ENCODE results near the gene RFT1.

RFT1 gene

DNA sequence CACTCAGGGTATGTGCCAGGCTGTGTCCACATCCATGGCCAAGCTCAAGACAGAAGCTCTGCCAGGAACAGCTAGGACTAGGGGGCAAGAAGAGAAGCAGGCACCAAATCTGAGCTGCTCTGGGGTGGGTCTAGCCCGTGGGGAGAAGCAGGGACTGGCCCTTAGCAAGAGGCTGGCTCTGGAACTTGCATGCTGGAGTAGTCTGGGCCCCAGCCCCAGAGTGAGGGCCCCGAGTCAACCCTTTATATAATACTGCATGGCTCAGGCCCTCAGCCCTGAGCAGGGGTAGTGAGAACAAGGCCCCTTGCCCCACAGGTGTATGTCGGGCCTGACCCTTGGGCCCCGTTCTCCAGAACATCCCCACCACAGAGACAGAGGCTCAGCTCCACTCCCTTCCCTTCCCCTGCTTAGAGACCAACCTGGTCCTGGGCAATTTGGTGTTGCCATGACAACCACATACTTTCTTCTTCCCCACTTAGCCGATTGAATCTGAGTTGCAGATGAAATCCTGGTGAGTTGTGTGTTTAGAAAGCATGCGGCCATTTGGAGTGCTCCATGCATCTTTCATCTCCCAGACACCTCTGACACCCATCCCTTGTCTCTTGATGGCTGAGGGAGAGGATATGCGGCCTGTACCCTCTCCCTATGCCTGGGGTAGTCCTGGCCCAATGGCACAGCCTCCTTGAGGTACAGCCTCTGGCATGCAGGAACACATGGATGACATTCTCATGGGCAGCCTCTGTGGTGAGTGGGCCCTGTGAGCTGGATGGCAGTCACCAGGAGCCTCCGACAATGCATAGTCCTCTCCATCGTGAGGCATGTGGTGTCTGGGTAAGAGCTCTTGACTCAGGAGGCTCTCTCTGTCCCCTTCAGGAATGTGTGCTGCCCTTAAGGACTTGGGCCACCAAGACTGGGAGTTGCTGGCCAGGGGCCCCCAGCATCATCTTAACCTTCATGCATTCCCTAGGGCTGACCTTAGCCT is 55.2 kb downstream of the RFT1 start:
- TF ChIP-seq, protein P1, sequence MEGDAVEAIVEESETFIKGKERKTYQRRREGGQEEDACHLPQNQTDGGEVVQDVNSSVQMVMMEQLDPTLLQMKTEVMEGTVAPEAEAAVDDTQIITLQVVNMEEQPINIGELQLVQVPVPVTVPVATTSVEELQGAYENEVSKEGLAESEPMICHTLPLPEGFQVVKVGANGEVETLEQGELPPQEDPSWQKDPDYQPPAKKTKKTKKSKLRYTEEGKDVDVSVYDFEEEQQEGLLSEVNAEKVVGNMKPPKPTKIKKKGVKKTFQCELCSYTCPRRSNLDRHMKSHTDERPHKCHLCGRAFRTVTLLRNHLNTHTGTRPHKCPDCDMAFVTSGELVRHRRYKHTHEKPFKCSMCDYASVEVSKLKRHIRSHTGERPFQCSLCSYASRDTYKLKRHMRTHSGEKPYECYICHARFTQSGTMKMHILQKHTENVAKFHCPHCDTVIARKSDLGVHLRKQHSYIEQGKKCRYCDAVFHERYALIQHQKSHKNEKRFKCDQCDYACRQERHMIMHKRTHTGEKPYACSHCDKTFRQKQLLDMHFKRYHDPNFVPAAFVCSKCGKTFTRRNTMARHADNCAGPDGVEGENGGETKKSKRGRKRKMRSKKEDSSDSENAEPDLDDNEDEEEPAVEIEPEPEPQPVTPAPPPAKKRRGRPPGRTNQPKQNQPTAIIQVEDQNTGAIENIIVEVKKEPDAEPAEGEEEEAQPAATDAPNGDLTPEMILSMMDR (IDR thresholded peaks at IDR 0.05; ENCODE audit: insufficient read depth, low read length, missing control alignments): no peak
- no peak overlapping the region for H3K4me3 ChIP-seq (ENCODE audit: low read depth, low read length)
- DNase-seq (ENCODE audit: low read depth, low spot score): no peak
- CTCF ChIA-PET: interaction anchor here (0.7 to 2.4 kb wide), 7 partner anchors 9 to 333 kb away, joined by 3 to 11 read pairs (median 3); no protein-coding TSS in a partner anchor
- POLR2A ChIA-PET: no interaction called here

DNA sequence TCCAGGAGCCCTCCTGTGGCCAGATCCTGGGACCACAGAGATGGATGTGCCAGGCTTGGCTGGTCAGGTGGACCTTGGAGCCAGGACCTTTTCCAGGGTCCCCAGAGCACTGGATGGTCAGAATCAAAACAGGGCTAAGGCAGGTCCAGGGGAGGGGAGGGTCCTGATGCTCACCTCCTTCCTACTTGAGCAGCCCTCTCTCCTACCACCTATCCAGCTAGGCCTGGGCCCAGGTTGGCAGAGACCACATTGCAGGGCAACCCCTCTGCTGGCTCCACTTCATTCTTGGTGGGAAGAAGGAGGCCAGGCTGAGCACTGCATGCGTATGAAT is 55.9 kb downstream of the RFT1 start:
- ChIA-PET CTCF (interaction anchor here (0.7 to 2.4 kb wide), 6 partner anchors 9 to 333 kb away, joined by 3 to 11 read pairs (median 3); no protein-coding TSS in a partner anchor), POLR2A (no interaction called here)
- TF ChIP-seq, protein P1 (IDR thresholded peaks at IDR 0.05; ENCODE audit: insufficient read depth, low read length, missing control alignments): no peak
- no peak overlapping the region for H3K4me3 ChIP-seq (ENCODE audit: low read depth, low read length)
- no peak for DNase-seq (ENCODE audit: low read depth, low spot score)

DNA sequence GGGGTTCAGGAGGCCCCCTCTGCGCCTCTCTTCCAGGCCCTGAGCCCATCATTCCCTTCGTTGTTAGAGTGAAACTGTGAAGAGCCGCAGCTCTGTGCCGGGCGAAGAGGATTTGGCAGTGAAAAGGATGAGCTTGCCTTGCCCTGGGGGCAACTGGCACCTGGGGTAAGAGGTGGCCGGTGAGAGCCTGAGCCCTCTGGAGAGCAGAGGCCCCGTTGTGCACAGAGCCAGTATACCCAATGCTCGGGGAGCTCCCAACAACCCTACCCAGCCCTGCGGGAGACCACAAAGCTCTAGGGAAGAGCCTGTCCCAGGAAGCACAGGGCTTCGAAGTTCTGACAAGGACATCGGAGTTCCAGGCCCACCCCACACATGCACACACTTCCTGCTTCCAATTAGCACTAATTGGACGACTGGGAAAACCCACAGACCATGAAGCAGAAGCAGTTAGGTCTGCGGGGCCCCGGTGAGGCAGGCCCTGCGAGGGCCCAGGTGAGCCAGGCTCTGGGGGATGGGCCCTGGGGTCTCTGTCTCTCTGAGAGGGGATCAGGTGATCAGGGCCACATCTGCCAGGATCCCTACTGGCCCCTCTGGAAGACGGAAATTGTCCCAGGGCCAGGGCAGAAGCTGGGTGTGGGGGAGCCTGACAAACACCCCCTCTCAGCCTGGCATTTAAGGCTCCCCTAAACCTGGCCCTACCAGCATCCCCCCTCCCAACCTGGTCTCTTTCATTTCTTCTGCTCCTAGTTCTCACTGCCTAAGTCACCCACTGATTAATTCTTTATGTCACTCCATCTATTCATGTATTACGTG is 56.5 kb downstream of the RFT1 start:
- CTCF ChIA-PET: interaction anchor here (0.5 to 2.4 kb wide), 13 partner anchors 10 to 354 kb away, joined by 3 to 11 read pairs (median 3); partner anchors contain the start of gene SFMBT1
- TF ChIP-seq, protein P1 (IDR thresholded peaks at IDR 0.05; ENCODE audit: insufficient read depth, low read length, missing control alignments): no peak
- POLR2A ChIA-PET: no interaction called here
- no peak for DNase-seq (ENCODE audit: low read depth, low spot score)
- H3K4me3 ChIP-seq (ENCODE audit: low read depth, low read length): 0 out of 2 replicates have a peak overlapping the region, but pooled peaks have one; percentile 48

GRCh38 chr3:53072653-53073552 is 57.3 kb downstream of the RFT1 start:
- CTCF ChIA-PET: interaction anchor here (0.6 to 2.4 kb wide), 23 partner anchors 9 to 353 kb away, joined by 3 to 11 read pairs (median 4); partner anchors contain the start of gene SFMBT1
- TF ChIP-seq, protein P1 (IDR thresholded peaks at IDR 0.05; ENCODE audit: insufficient read depth, low read length, missing control alignments): peak; percentile 95
- H3K4me3 ChIP-seq (ENCODE audit: low read depth, low read length): peak overlapping the region; percentile 48
- POLR2A ChIA-PET: no interaction called here
- no peak for DNase-seq (ENCODE audit: low read depth, low spot score)

DNA sequence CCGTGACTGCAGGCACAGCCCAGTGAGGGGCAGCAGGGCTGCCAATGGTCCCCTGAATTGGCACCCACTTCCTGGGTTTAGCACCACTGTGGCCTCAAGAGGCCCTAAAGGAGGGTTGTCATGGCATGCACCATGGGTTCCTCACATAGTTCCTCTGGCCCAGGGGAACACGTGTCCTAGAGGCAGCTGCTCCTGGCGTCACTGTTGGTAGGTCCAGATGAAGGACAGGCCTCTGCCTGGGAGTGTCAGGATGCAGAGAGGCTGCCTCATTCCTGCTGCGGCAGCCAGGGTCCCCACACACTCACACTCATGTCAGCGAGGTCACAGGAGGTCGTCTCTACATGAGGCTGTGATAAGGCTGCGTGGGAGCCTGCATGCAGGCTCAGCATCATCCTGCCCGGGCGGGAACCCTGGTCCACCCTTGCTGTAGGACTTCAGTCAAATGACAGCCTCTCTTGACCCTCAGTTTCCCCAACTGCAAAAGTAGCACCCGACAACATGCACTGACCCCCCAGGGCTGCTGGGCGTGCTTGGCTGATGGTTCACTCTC is 58.3 kb downstream of the RFT1 start:
- ChIA-PET POLR2A (no interaction called here), CTCF (interaction anchor here (0.5 to 2.3 kb wide), 17 partner anchors 14 to 644 kb away, joined by 3 to 7 read pairs (median 5); partner anchors contain the start of gene STIMATE)
- H3K4me3 ChIP-seq (ENCODE audit: low read depth, low read length): peak overlapping the region; percentile 48; the same call in 1 of the 2 replicates
- no peak for DNase-seq (ENCODE audit: low read depth, low spot score)
- TF ChIP-seq, protein P1 (IDR thresholded peaks at IDR 0.05; ENCODE audit: insufficient read depth, low read length, missing control alignments): no peak

Measured in AG04449 (cell line).